Activated T-cell treated with anti-CD3 and anti-CD28 coated beads, Interleukin-2, amount 50 U/mL, for 24 hours (primary cell): Measurements from ENCODE around the gene SLC52A3.
"Not testable (repeated sequence)": the region's sequence is repeated elsewhere in the genome, so short reads cannot be mapped to it uniquely, and the experiment has no call there.

Experiments
- DNase-seq: peaks from one replicate; pipeline ENCODE4 v3.0.0-alpha.2; 2020
- H3K27ac Mint-ChIP-seq: 2 replicates; pipeline ENCODE4 v1.8.0; 2020; ENCODE audit warnings: mild to moderate bottlenecking, mixed read lengths
- H3K27me3 Mint-ChIP-seq: 2 replicates; pipeline ENCODE4 v1.8.0; 2020; ENCODE audit warnings: mixed read lengths
- H3K36me3 Mint-ChIP-seq: 2 replicates; pipeline ENCODE4 v1.8.0; 2020; ENCODE audit warnings: low read depth, mixed read lengths
- H3K4me1 Mint-ChIP-seq: 2 replicates; pipeline ENCODE4 v1.8.0; 2020; ENCODE audit warnings: low read depth, mixed read lengths
- H3K4me3 Mint-ChIP-seq: 2 replicates; pipeline ENCODE4 v1.8.0; 2020; ENCODE audit warnings: mild to moderate bottlenecking, moderate library complexity, mixed read lengths
- H3K9me3 Mint-ChIP-seq: 2 replicates; pipeline ENCODE4 v1.8.0; 2020; ENCODE audit warnings: mixed read lengths

The SLC52A3 gene

GRCh38 chr20:728256-728944 is 39.9 kb downstream of the SLC52A3 start:
- peaks cover 3% of the 10 kb centered on the region for H3K4me1 Mint-ChIP-seq
- peaks cover 74% of the 10 kb centered on the region for H3K27me3 Mint-ChIP-seq
- no peak overlapping the region for H3K27ac Mint-ChIP-seq
- peak; percentile 72 for DNase-seq
- no peaks in the 10 kb centered on the region for H3K9me3 Mint-ChIP-seq
- peak overlapping the region; percentile 33 for H3K4me3 Mint-ChIP-seq
- no peaks in the 10 kb centered on the region for H3K36me3 Mint-ChIP-seq

DNA sequence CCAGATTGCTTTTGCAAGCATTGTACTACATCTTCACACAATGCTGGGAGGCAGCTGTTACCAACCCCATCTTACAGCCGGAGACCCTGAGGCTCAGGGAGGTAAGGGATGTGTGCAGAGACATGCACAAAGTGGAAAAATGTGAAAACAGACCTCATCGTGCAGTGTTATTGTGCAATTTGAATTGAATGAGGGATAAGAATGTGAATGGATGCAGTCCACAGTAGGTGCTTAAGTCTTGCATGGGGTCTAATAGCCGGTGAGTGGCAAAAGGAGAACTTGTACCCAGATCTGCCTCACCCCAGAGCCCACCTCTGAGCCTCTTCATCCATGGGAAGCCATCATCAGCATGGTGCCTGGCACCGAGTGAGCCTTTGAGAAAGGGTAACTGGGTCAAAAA is 42.1 kb downstream of the SLC52A3 start:
- H3K27ac Mint-ChIP-seq, result no peak overlapping the region
- H3K4me3 Mint-ChIP-seq, result no peak overlapping the region
- H3K27me3 Mint-ChIP-seq, result peaks cover 72% of the 10 kb centered on the region
- H3K36me3 Mint-ChIP-seq, result no peaks in the 10 kb centered on the region
- no peaks in the 10 kb centered on the region for H3K9me3 Mint-ChIP-seq
- peaks cover 3% of the 10 kb centered on the region for H3K4me1 Mint-ChIP-seq
- DNase-seq, result no peak

- Mint-ChIP-seq H3K36me3 (no peaks in the 10 kb centered on the region), H3K4me1 (peaks cover 3% of the 10 kb centered on the region), H3K4me3 (no peak overlapping the region), H3K9me3 (no peaks in the 10 kb centered on the region), H3K27me3 (peaks cover 69% of the 10 kb centered on the region), H3K27ac (no peak overlapping the region)
- DNase-seq, result no peak
Observed at GRCh38 chr20:725491-725890, 42.8 kb downstream of the SLC52A3 start.

DNA sequence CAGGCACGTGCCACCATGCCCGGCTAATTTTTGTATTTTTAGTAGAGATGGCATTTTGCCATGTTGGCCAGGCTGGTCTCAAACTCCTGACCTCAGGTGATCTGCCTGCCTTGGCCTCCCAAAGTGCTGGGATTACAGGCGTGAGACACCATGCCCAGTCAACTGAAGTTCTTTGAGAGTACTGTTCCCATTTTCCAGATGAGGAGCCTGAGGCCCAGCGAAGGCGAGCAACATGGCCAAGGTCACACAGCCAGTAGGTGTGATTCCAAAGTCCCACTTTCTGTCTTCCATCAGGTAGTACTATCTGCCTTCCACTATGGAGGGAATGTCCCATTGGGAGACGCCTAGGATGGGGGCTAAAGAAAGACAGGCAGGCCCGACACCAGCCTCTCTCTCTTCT is 43.5 kb downstream of the SLC52A3 start:
- DNase-seq, H3K36me3 Mint-ChIP-seq, H3K9me3 Mint-ChIP-seq, H3K4me1 Mint-ChIP-seq, H3K27ac Mint-ChIP-seq, H3K4me3 Mint-ChIP-seq: not testable (repeated sequence)
- peaks cover 68% of the 10 kb centered on the region for H3K27me3 Mint-ChIP-seq

DNA sequence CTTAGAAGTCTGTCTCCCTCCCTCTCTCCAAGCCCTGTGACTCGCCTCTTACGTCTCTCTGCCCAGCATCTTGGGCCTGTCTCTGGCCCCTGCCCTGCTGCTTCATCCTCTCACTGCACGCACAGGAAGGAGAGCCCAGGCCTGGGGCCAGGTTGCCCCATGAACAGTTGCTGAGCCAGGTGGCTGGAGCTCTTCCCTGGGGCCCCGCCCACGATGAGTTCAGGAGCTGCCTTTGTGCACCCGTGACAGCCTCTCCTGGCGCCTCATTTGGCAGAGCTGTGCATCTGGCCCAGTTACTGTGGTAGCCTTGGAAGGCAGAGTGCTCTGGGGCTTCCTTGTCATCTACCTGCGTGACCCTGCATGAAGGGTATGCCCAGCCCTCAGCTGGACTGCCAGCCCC is 44.5 kb downstream of the SLC52A3 start:
- H3K27ac Mint-ChIP-seq, result no peak overlapping the region
- H3K4me1 Mint-ChIP-seq, result peaks cover 3% of the 10 kb centered on the region
- H3K9me3 Mint-ChIP-seq, result no peaks in the 10 kb centered on the region
- DNase-seq, result no peak
- no peaks in the 10 kb centered on the region for H3K36me3 Mint-ChIP-seq
- peaks cover 65% of the 10 kb centered on the region for H3K27me3 Mint-ChIP-seq
- no peak overlapping the region for H3K4me3 Mint-ChIP-seq

GRCh38 chr20:722822-723644 is 45.3 kb downstream of the SLC52A3 start:
- H3K27me3 Mint-ChIP-seq, result peaks cover 66% of the 10 kb centered on the region
- H3K36me3 Mint-ChIP-seq, result no peaks in the 10 kb centered on the region
- H3K4me1 Mint-ChIP-seq, result no peaks in the 10 kb centered on the region
- H3K4me3 Mint-ChIP-seq, result no peak overlapping the region
- DNase-seq, result no peak
- H3K27ac Mint-ChIP-seq, result no peak overlapping the region
- no peaks in the 10 kb centered on the region for H3K9me3 Mint-ChIP-seq

GRCh38 chr20:721876-722275 is 46.4 kb downstream of the SLC52A3 start:
- Mint-ChIP-seq H3K27me3 (peaks cover 68% of the 10 kb centered on the region), H3K36me3 (no peaks in the 10 kb centered on the region)
- DNase-seq, result no peak

GRCh38 chr20:719816-720215 is 48.5 kb downstream of the SLC52A3 start:
- Mint-ChIP-seq H3K9me3 (no peaks in the 10 kb centered on the region), H3K27me3 (peaks cover 50% of the 10 kb centered on the region), H3K36me3 (no peaks in the 10 kb centered on the region), H3K4me1 (no peaks in the 10 kb centered on the region), H3K4me3 (no peak overlapping the region), H3K27ac (no peak overlapping the region)
- DNase-seq, result no peak

More at GRCh38 chr20:721876-722275, 46.4 kb downstream of the SLC52A3 start:
- Mint-ChIP-seq H3K4me1 (no peaks in the 10 kb centered on the region), H3K4me3 (no peak overlapping the region), H3K9me3 (no peaks in the 10 kb centered on the region), H3K27ac (no peak overlapping the region)

DNA sequence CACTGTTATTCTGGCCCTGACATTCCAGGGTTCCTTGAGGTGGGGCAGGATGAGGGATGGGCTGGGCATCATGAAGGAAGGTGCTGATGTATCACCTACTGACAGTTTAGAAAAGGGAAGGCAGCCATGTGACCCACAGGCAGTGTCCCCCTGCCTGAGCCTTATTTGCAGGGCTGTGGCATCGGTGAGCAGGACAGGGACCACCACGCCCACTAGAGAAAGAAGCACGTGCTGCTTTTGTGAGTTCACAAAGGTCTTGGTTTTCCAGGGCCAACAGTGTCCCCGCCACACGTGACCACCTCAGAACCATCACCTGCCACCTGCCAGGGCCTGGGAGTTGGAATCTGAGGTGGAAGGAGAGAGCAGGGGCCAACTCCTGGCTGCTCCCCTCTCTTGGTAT is 49.2 kb downstream of the SLC52A3 start:
- peaks cover 45% of the 10 kb centered on the region for H3K27me3 Mint-ChIP-seq
- no peak overlapping the region for H3K27ac Mint-ChIP-seq
- no peak overlapping the region for H3K4me3 Mint-ChIP-seq
- DNase-seq, result no peak
- no peaks in the 10 kb centered on the region for H3K9me3 Mint-ChIP-seq
- H3K36me3 Mint-ChIP-seq, result no peaks in the 10 kb centered on the region
- no peaks in the 10 kb centered on the region for H3K4me1 Mint-ChIP-seq

DNA sequence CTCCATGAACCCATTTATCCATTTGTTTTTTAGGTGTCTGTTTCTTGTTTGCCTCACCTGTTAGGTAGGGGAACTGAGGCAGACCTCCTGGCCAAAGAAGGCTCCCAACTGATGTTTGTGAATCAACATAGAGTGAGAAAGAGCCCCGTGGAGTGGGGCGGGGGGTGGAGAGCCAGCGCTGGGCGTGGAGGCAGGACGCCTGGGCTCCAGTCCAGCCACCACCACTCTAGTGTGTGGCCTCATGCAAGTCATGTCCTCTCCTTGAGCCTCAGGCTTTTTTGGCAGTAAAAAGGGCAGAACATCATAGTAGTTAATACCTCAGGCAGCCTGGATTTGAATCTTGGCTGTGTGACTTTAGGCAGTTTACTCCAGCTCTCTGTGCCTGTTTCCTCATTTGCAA is 50.5 kb downstream of the SLC52A3 start:
- Mint-ChIP-seq H3K9me3 (peaks cover 3% of the 10 kb centered on the region), H3K36me3 (no peaks in the 10 kb centered on the region), H3K27ac (no peak overlapping the region), H3K4me3 (no peak overlapping the region), H3K4me1 (no peaks in the 10 kb centered on the region), H3K27me3 (peaks cover 43% of the 10 kb centered on the region)
- DNase-seq, result no peak

GRCh38 chr20:717271-717670 is 51.0 kb downstream of the SLC52A3 start:
- Mint-ChIP-seq H3K4me1 (no peaks in the 10 kb centered on the region), H3K4me3 (no peak overlapping the region), H3K27ac (no peak overlapping the region), H3K9me3 (peaks cover 3% of the 10 kb centered on the region), H3K27me3 (peaks cover 46% of the 10 kb centered on the region), H3K36me3 (no peaks in the 10 kb centered on the region)
- DNase-seq, result no peak

- no peak for DNase-seq
- peaks cover under 1% of the 10 kb centered on the region for H3K4me1 Mint-ChIP-seq
- no peaks in the 10 kb centered on the region for H3K36me3 Mint-ChIP-seq
- H3K27ac Mint-ChIP-seq, result no peak overlapping the region
- H3K4me3 Mint-ChIP-seq, result no peak overlapping the region
- peaks cover 3% of the 10 kb centered on the region for H3K9me3 Mint-ChIP-seq
- peaks cover 42% of the 10 kb centered on the region for H3K27me3 Mint-ChIP-seq
Observed at GRCh38 chr20:714453-714852, 53.8 kb downstream of the SLC52A3 start.

DNA sequence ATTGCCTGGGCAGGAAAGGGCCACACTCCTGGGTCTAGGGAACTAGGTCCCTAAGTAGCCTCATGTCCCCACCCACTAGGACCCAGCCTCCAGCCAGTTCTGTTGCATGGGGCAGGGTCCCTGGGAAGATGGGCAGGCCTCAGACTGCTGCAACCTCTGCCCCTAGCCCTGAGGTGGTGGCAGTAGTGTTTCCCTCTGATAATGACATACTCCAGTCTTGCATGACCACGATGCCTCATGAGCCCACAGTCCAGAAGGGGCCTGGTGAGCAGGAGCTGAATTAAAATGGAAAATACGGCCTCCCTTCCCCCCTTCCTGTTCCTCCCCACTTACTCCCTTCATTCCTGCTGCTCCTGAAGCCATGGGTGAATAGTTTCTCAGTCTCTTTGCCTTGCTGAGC is 56.7 kb downstream of the SLC52A3 start:
- H3K27ac Mint-ChIP-seq, result no peak overlapping the region
- peaks cover 45% of the 10 kb centered on the region for H3K27me3 Mint-ChIP-seq
- peaks cover 3% of the 10 kb centered on the region for H3K9me3 Mint-ChIP-seq
- H3K4me1 Mint-ChIP-seq, result peaks cover 2% of the 10 kb centered on the region
- H3K36me3 Mint-ChIP-seq, result no peaks in the 10 kb centered on the region
- no peak for DNase-seq
- no peak overlapping the region for H3K4me3 Mint-ChIP-seq

DNA sequence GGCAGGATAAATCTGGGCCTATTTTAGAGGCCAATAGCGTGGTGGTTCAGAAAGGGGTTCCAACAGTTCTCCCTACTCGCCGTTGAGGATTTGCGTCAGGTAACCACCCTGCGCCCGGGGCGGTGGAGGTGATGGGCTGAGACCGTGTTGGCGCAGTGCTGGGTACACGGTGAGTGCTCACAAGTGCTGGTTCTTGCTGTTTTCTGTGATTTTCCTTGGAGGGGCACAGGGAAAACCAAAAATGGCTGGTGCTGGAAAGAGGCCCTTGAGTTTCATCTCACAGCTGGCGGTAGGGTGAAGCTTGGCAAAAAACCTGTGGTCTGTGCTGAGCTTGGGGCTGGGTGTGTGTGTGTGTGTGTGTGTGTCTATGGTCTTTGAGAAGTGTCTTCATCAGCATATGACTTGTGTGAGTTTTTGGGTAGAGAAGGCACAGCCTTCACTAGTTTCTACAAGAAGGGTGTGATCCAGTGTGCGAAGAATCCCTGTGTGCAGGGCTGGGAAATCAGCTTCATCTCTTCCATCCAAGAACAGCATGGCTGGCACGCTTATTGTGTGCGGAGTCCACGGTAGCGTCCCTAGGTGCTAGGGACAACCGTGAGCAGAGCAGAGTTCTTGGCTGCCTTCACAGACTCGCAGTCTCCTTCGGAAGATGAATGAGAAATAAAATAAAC is 57.4 kb downstream of the SLC52A3 start:
- H3K36me3 Mint-ChIP-seq, result no peaks in the 10 kb centered on the region
- H3K4me1 Mint-ChIP-seq, result peaks cover 2% of the 10 kb centered on the region
- peaks cover 3% of the 10 kb centered on the region for H3K9me3 Mint-ChIP-seq
- no peak for DNase-seq
- peaks cover 47% of the 10 kb centered on the region for H3K27me3 Mint-ChIP-seq
- no peak overlapping the region for H3K27ac Mint-ChIP-seq
- H3K4me3 Mint-ChIP-seq, result no peak overlapping the region
